Measurements from ENCODE around the gene LYPD4. TPM values are rescaled to one million over a fixed set of nuclear protein-coding genes. Genes with fewer than 3 reads are reported as not detected.
A peak's percentile ranks its signal among the peaks of the same experiment; 100 is the strongest.

LYPD4 gene
- total and polyA plus RNA-seq, 8 donors = not detected

- Histone ChIP-seq H3K4me3 (no peak overlapping the region), H3K9me3 (no peaks in the 10 kb centered on the region), H3K27ac (peak overlapping the region in 1 of 2 donors; percentile 88), H3K36me3 (no peaks in the 10 kb centered on the region), H3K27me3 (peaks cover 0 to 6% of the 10 kb centered on the region in 2 donors), H3K4me1 (peaks cover 0 to 80% of the 10 kb centered on the region in 2 donors)
- DNase-seq (no peak), ATAC-seq (peak; percentile 65)
- TF ChIP-seq CTCF (IDR thresholded peaks at IDR 0.05) = no peak
- intact Hi-C loops (cut with DNase I) = no loop called here
These were observed 42.7 kb downstream of the LYPD4 start for GRCh38 chr19:41801792-41802211.

GRCh38 chr19:41801031-41801430 lies 43.5 kb downstream of the LYPD4 start:
- Histone ChIP-seq H3K27ac (peak overlapping the region in 1 of 2 donors; percentile 88), H3K27me3 (peaks cover 0 to 6% of the 10 kb centered on the region in 2 donors), H3K4me1 (peaks cover 0 to 84% of the 10 kb centered on the region in 2 donors), H3K9me3 (no peaks in the 10 kb centered on the region), H3K4me3 (no peak overlapping the region), H3K36me3 (no peaks in the 10 kb centered on the region)
- DNase-seq (no peak), ATAC-seq (no peak)
- TF ChIP-seq CTCF (IDR thresholded peaks at IDR 0.05) = no peak
- intact Hi-C loops (cut with DNase I) = no loop called here

- Histone ChIP-seq H3K4me1 (peaks cover 0 to 85% of the 10 kb centered on the region in 2 donors), H3K27ac (peak overlapping the region in 1 of 2 donors; percentile 88), H3K27me3 (peaks cover 0 to 14% of the 10 kb centered on the region in 2 donors), H3K9me3 (no peaks in the 10 kb centered on the region), H3K4me3 (peak overlapping the region in 1 of 2 donors; percentile 29), H3K36me3 (no peaks in the 10 kb centered on the region)
- intact Hi-C loops (cut with DNase I) = no loop called here
- TF ChIP-seq CTCF (IDR thresholded peaks at IDR 0.05) = no peak
- ATAC-seq (peak; percentile 30), DNase-seq (no peak)
These were observed 45.0 kb downstream of the LYPD4 start for GRCh38 chr19:41799444-41800000.

- Histone ChIP-seq H3K36me3 (no peaks in the 10 kb centered on the region), H3K4me3 (peak overlapping the region in 1 of 2 donors; percentile 29), H3K4me1 (peaks cover 0 to 77% of the 10 kb centered on the region in 2 donors), H3K9me3 (no peaks in the 10 kb centered on the region), H3K27me3 (peaks cover 0 to 23% of the 10 kb centered on the region in 2 donors), H3K27ac (peak overlapping the region in 1 of 2 donors; percentile 88)
- TF ChIP-seq CTCF (IDR thresholded peaks at IDR 0.05) = no peak
- intact Hi-C loops (cut with DNase I) = no loop called here
- no peak for ATAC-seq
- DNase-seq = no peak
These were observed 47.6 kb downstream of the LYPD4 start for GRCh38 chr19:41796901-41797300.

GRCh38 chr19:41796362-41796761 lies 48.1 kb downstream of the LYPD4 start, which contains the start of gene CEACAM3:
TSS of gene CEACAM3 (plus strand) at chr19:41796587. CDS start at chr19:41796678, 91 bp downstream.
- Histone ChIP-seq H3K9me3 (no peaks in the 10 kb centered on the region), H3K4me1 (peaks cover 0 to 73% of the 10 kb centered on the region in 2 donors), H3K27ac (peak within 1 kb of the TSS in 1 of 2 donors; percentile 88), H3K4me3 (peak within 1 kb of the TSS in 1 of 2 donors; percentile 29), H3K36me3 (no peaks in the 10 kb centered on the region), H3K27me3 (peaks cover 0 to 28% of the 10 kb centered on the region in 2 donors)
- no peak for TF ChIP-seq CTCF (IDR thresholded peaks at IDR 0.05)
- DNase-seq (peak in 1 of 4 donors; percentile 57), ATAC-seq (no peak)
- intact Hi-C loops (cut with DNase I) = no loop called here
